ENCODE measurements around the gene AP1G1.

GRCh38 chr16:71784093-71784492, 24.5 kb downstream of the AP1G1 start:
- TF ChIP-seq EZH2 (IDR thresholded peaks at IDR 0.05; ENCODE audit: insufficient read depth, poor library complexity, severe bottlenecking) = no peak
- TF ChIP-seq EZH2phosphoT487 (IDR thresholded peaks at IDR 0.05; ENCODE audit: insufficient read depth, low read depth) = no peak

All from GM23248 (cell line).